ENCODE data around the gene TRAFD1. TPM values are rescaled to one million over a fixed set of nuclear protein-coding genes. Genes with fewer than 3 reads are reported as not detected.
A peak's percentile ranks its signal among the peaks of the same experiment; 100 is the strongest.

The TRAFD1 gene
- total and polyA plus RNA-seq, 9 of the 15 experiments (the other 6 are each of a cell fraction or from before 2014, with no cell fraction given): 41.3 to 85.5 (median 54.5) TPM

GRCh38 chr12:112108202-112109079 lies 16.9 kb upstream of the TRAFD1 start, which contains the start of gene NAA25 (continued):
- TF ChIP-seq HCFC1 (IDR thresholded peaks at IDR 0.05; ENCODE audit: low read depth, low read length): peak; percentile 49
- TF ChIP-seq RBM25 (IDR thresholded peaks at IDR 0.05; ENCODE audit: low read depth, low read length, severe bottlenecking): no peak
- TF ChIP-seq ZNF764 (CRISPR knock-in tag; IDR thresholded peaks at IDR 0.05; ENCODE audit: low read depth): no peak
- TF ChIP-seq CEBPB (tag; IDR thresholded peaks at IDR 0.05): no peak
- TF ChIP-seq TCF7 (IDR thresholded peaks at IDR 0.05; ENCODE audit: borderline replicate concordance): no peak
- peak; percentile 99 for TF ChIP-seq ZFX (CRISPR knock-in tag; IDR thresholded peaks at IDR 0.05)
- peak; percentile 98 for TF ChIP-seq NRF1 (conservative IDR thresholded peaks at IDR 0.05 in 1 of 2, IDR thresholded peaks at IDR 0.05 in 1 of 2)
- TF ChIP-seq, protein P1, sequence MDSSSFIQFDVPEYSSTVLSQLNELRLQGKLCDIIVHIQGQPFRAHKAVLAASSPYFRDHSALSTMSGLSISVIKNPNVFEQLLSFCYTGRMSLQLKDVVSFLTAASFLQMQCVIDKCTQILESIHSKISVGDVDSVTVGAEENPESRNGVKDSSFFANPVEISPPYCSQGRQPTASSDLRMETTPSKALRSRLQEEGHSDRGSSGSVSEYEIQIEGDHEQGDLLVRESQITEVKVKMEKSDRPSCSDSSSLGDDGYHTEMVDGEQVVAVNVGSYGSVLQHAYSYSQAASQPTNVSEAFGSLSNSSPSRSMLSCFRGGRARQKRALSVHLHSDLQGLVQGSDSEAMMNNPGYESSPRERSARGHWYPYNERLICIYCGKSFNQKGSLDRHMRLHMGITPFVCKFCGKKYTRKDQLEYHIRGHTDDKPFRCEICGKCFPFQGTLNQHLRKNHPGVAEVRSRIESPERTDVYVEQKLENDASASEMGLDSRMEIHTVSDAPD (CRISPR knock-in tag; IDR thresholded peaks at IDR 0.05): no peak
- no peak for TF ChIP-seq WHSC1 (IDR thresholded peaks at IDR 0.05; ENCODE audit: low read length)
- TF ChIP-seq FOSL1 (tag; conservative IDR thresholded peaks at IDR 0.05): no peak; the same call in 1 of the 2 replicates
- TF ChIP-seq U2AF1 (optimal IDR thresholded peaks at IDR 0.05; ENCODE audit: low read depth, low read length): no peak
- TF ChIP-seq ZC3H11A (IDR thresholded peaks at IDR 0.05; ENCODE audit: low read depth, low read length): no peak
- no peak for TF ChIP-seq ZNF239 (CRISPR knock-in tag; IDR thresholded peaks at IDR 0.05)
- TF ChIP-seq NR1H2 (CRISPR knock-in tag; IDR thresholded peaks at IDR 0.05): no peak
- no peak for TF ChIP-seq THRB (CRISPR knock-in tag; conservative IDR thresholded peaks at IDR 0.05)
- TF ChIP-seq HSF4 (CRISPR knock-in tag; IDR thresholded peaks at IDR 0.05; ENCODE audit: borderline replicate concordance): no peak
- no peak for TF ChIP-seq PRDM10 (IDR thresholded peaks at IDR 0.05; ENCODE audit: partially characterized antibody)
- no peak for TF ChIP-seq TRIM24 (IDR thresholded peaks at IDR 0.05)
- peak; percentile 17 for TF ChIP-seq ZNF121 (CRISPR knock-in tag; conservative IDR thresholded peaks at IDR 0.05)
